AG04449 (cell line): Measurements from ENCODE around the gene GPR148.
"Not testable (repeated sequence)": the region's sequence is repeated elsewhere in the genome, so short reads cannot be mapped to it uniquely, and the experiment has no call there.

Experiments used
- CTCF ChIA-PET: fragments of 350-600 bp; formaldehyde crosslinking; extraction: SDS; loops from one replicate; lab custom pipeline; 2021; ENCODE audit warnings: antibody characterized with exemption; lab: Yijun Ruan, JAX
- POLR2A ChIA-PET: fragments of 400-600, 350-600 bp; formaldehyde crosslinking; extraction: SDS; loops from one replicate; lab custom pipeline; 2020; ENCODE audit warnings: antibody characterized with exemption, inconsistent platforms; lab: Yijun Ruan, JAX
- DNase-seq: peaks from one replicate; pipeline ENCODE4 v3.0.0-alpha.2; 2010; ENCODE audit warnings: low read depth, low spot score
- H3K4me3 ChIP-seq: 2 replicates; pipeline ENCODE4 v1.5.1; 2011; ENCODE audit warnings: low read depth, mild to moderate bottlenecking, control low read depth, low read length
- CTCF ChIP-seq: IDR thresholded peaks from one replicate; pipeline ENCODE4 v1.5.1; 2011; ENCODE audit warnings: mild to moderate bottlenecking, moderate library complexity, low read length, control low read depth, inconsistent platforms; ENCODE audit not compliant: insufficient read depth; ENCODE audit errors: missing control alignments

Gene GPR148

GRCh38 chr2:130724455-130724854 lies 4.4 kb upstream of the GPR148 start:
- ChIA-PET POLR2A (no interaction called here), CTCF (no interaction called here)
- H3K4me3 ChIP-seq, result no peak overlapping the region
- TF ChIP-seq CTCF, result no peak
- no peak for DNase-seq

GRCh38 chr2:130726614-130727180 lies 2.2 kb upstream of the GPR148 start:
- H3K4me3 ChIP-seq, result peak overlapping the region; percentile 59
- POLR2A ChIA-PET, result no interaction called here
- DNase-seq, result no peak
- CTCF ChIA-PET, result no interaction called here
- TF ChIP-seq CTCF, result no peak

GRCh38 chr2:130727286-130727924 lies 1.5 kb upstream of the GPR148 start:
- peak overlapping the region; percentile 59 for H3K4me3 ChIP-seq
- ChIA-PET POLR2A (no interaction called here), CTCF (no interaction called here)
- no peak for TF ChIP-seq CTCF
- no peak for DNase-seq

- DNase-seq, result no peak
- POLR2A ChIA-PET, result no interaction called here
- CTCF ChIA-PET, result no interaction called here
- no peak overlapping the region; the same call in 1 of the 2 replicates for H3K4me3 ChIP-seq
- TF ChIP-seq CTCF, result no peak
Measured at GRCh38 chr2:130728007-130728454, 839 bp upstream of the GPR148 start.

DNA sequence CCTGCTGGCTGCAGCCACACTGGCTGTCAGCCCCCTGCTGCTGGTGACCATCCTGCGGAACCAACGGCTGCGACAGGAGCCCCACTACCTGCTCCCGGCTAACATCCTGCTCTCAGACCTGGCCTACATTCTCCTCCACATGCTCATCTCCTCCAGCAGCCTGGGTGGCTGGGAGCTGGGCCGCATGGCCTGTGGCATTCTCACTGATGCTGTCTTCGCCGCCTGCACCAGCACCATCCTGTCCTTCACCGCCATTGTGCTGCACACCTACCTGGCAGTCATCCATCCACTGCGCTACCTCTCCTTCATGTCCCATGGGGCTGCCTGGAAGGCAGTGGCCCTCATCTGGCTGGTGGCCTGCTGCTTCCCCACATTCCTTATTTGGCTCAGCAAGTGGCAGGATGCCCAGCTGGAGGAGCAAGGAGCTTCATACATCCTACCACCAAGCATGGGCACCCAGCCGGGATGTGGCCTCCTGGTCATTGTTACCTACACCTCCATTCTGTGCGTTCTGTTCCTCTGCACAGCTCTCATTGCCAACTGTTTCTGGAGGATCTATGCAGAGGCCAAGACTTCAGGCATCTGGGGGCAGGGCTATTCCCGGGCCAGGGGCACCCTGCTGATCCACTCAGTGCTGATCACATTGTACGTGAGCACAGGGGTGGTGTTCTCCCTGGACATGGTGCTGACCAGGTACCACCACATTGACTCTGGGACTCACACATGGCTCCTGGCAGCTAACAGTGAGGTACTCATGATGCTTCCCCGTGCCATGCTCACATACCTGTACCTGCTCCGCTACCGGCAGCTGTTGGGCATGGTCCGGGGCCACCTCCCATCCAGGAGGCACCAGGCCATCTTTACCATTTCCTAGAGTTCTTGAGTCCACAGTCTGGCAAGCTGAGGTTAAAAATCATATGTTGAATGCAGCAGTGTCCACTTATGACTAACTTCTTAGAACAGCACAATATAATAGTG lies 741 bp downstream of the GPR148 start:
- ChIA-PET POLR2A (no interaction called here), CTCF (no interaction called here)
- TF ChIP-seq CTCF, result no peak
- no peak overlapping the region for H3K4me3 ChIP-seq
- no peak for DNase-seq

- POLR2A ChIA-PET, H3K4me3 ChIP-seq, DNase-seq, CTCF ChIA-PET: not testable (repeated sequence)
Measured at GRCh38 chr2:130732257-130732656, 3.4 kb downstream of the GPR148 start.
